Neural progenitor cell (in vitro differentiated cells): ENCODE measurements around the gene CCDC77. TPM values are rescaled to one million over a fixed set of nuclear protein-coding genes. Genes with fewer than 3 reads are reported as not detected.

Source experiments
- DNase-seq: peaks from one replicate; pipeline ENCODE4 v3.0.0-alpha.2; 2016; ENCODE audit warnings: low spot score
- H2AFZ ChIP-seq: fragments of 200-600 bp; sonication (generic); replicated peaks from 2 replicates; pipeline ENCODE4 v1.6.1; 2016; ENCODE audit warnings: antibody characterized with exemption
- H3F3A ChIP-seq: fragments of 200-600 bp; sonication (generic); 2 replicates; pipeline ENCODE4 v1.6.1; 2016; ENCODE audit warnings: antibody characterized with exemption, low read depth
- H3K27ac ChIP-seq: fragments of 200-600 bp; sonication (generic); 2 replicates; pipeline ENCODE4 v1.5.1; 2016; ENCODE audit warnings: mild to moderate bottlenecking
- H3K27me3 ChIP-seq: fragments of 200-600 bp; sonication (generic); 2 replicates; pipeline ENCODE4 v1.6.1; 2016; ENCODE audit warnings: mild to moderate bottlenecking, moderate library complexity
- H3K36me3 ChIP-seq: fragments of 200-600 bp; sonication (generic); 2 replicates; pipeline ENCODE4 v1.5.1; 2016
- H3K4me1 ChIP-seq: fragments of 200-600 bp; sonication (generic); 2 replicates; pipeline ENCODE4 v1.6.1; 2016; ENCODE audit warnings: mixed run types
- H3K4me2 ChIP-seq: fragments of 200-600 bp; sonication (generic); 2 replicates; pipeline ENCODE4 v1.6.1; 2016
- H3K4me3 ChIP-seq: fragments of 200-600 bp; sonication (generic); 2 replicates; pipeline ENCODE4 v1.5.1; 2016
- H3K79me2 ChIP-seq: fragments of 200-600 bp; sonication (generic); 2 replicates; pipeline ENCODE4 v1.6.1; 2016; ENCODE audit warnings: low read depth
- H3K9ac ChIP-seq: fragments of 200-600 bp; sonication (generic); 2 replicates; pipeline ENCODE4 v1.6.1; 2016
- H3K9me3 ChIP-seq: fragments of 200-600 bp; sonication (generic); 2 replicates; pipeline ENCODE4 v1.5.1; 2016; ENCODE audit warnings: low read depth
- H4K20me1 ChIP-seq: fragments of 200-600 bp; sonication (generic); 2 replicates; pipeline ENCODE4 v1.6.1; 2016; ENCODE audit warnings: low read depth
- H3K27ac Mint-ChIP-seq: 3 replicates; pipeline ENCODE4 v1.8.0; 2021; ENCODE audit warnings: mixed read lengths
- H3K27me3 Mint-ChIP-seq: 2 replicates; pipeline ENCODE4 v1.8.0; 2022; ENCODE audit warnings: low read depth, mild to moderate bottlenecking, inconsistent platforms, moderate library complexity, mixed read lengths; ENCODE audit not compliant: insufficient read depth
- H3K36me3 Mint-ChIP-seq: 3 replicates; pipeline ENCODE4 v1.8.0; 2021; ENCODE audit warnings: mixed read lengths
- H3K4me1 Mint-ChIP-seq: 3 replicates; pipeline ENCODE4 v1.8.0; 2021; ENCODE audit warnings: mixed read lengths
- H3K4me3 Mint-ChIP-seq: 3 replicates; pipeline ENCODE4 v1.8.0; 2021; ENCODE audit warnings: mild to moderate bottlenecking, moderate library complexity, mixed read lengths
- H3K9me3 Mint-ChIP-seq: 3 replicates; pipeline ENCODE4 v1.8.0; 2020; ENCODE audit warnings: mixed read lengths
- CTCF ChIP-seq: fragments of 200-600 bp; sonication (generic); IDR thresholded peaks from 2 replicates; pipeline ENCODE4 v1.5.1; 2017; ENCODE audit warnings: antibody characterized with exemption, mild to moderate bottlenecking
- EZH2 ChIP-seq: fragments of 200-600 bp; sonication (generic); IDR thresholded peaks from 2 replicates; pipeline ENCODE4 v1.6.1; 2017; ENCODE audit warnings: antibody characterized with exemption, mild to moderate bottlenecking, moderate library complexity
- EZH2phosphoT487 ChIP-seq: fragments of 200-600 bp; sonication (generic); IDR thresholded peaks from 2 replicates; pipeline ENCODE4 v1.6.1; 2017; ENCODE audit warnings: antibody characterized with exemption
- total RNA-seq: library from RNA; depleted of rRNA; stranded (reverse); fragments of >200 nt; gene quantifications from 2 replicates; pipeline ENCODE4 v1.2.3, GENCODE V29; 2015; ENCODE audit warnings: low replicate concordance

The CCDC77 gene
- total RNA-seq, 1 donor from 2014 or later, result 125 TPM

GRCh38 chr12:470133-470532, 68.7 kb downstream of the CCDC77 start:
- Histone ChIP-seq H3K79me2 (peaks cover 2% of the 10 kb centered on the region), H3K27me3 (no peaks in the 10 kb centered on the region), H3K9ac (no peak overlapping the region), H3K4me2 (no peak overlapping the region), H3K9me3 (no peaks in the 10 kb centered on the region), H2AFZ (no peak overlapping the region), H3K4me3 (no peak overlapping the region), H4K20me1 (peaks cover 20% of the 10 kb centered on the region), H3F3A (no peaks in the 10 kb centered on the region), H3K27ac (no peak overlapping the region), H3K36me3 (no peaks in the 10 kb centered on the region), H3K4me1 (peaks cover 18% of the 10 kb centered on the region)
- DNase-seq, result peak; percentile 38
- Mint-ChIP-seq H3K36me3 (no peaks in the 10 kb centered on the region), H3K27ac (no peak overlapping the region), H3K4me3 (no peak overlapping the region), H3K9me3 (no peaks in the 10 kb centered on the region), H3K27me3 (peaks cover 8% of the 10 kb centered on the region), H3K4me1 (peaks cover 15% of the 10 kb centered on the region)
- no peak for TF ChIP-seq CTCF
- TF ChIP-seq EZH2, result no peak
- TF ChIP-seq EZH2phosphoT487, result no peak

- no peaks in the 10 kb centered on the region for H3K9me3 Mint-ChIP-seq
- no peak overlapping the region for H3K4me3 Mint-ChIP-seq
- peaks cover 11% of the 10 kb centered on the region for H3K27me3 Mint-ChIP-seq
- Histone ChIP-seq H3K4me3 (no peak overlapping the region), H3K27ac (no peak overlapping the region), H3K9me3 (no peaks in the 10 kb centered on the region), H3K4me2 (no peak overlapping the region), H3K79me2 (no peaks in the 10 kb centered on the region), H3K4me1 (peaks cover 29% of the 10 kb centered on the region), H3K27me3 (no peaks in the 10 kb centered on the region), H4K20me1 (peaks cover 28% of the 10 kb centered on the region), H2AFZ (no peak overlapping the region), H3F3A (peaks cover 12% of the 10 kb centered on the region), H3K36me3 (no peaks in the 10 kb centered on the region), H3K9ac (no peak overlapping the region)
- no peak overlapping the region for H3K27ac Mint-ChIP-seq
- TF ChIP-seq CTCF (no peak), EZH2 (no peak), EZH2phosphoT487 (no peak)
- DNase-seq, result no peak
- no peaks in the 10 kb centered on the region for H3K36me3 Mint-ChIP-seq
- peaks cover 26% of the 10 kb centered on the region for H3K4me1 Mint-ChIP-seq
Observed at GRCh38 chr12:473198-473597, 71.8 kb downstream of the CCDC77 start.

GRCh38 chr12:473863-474577, 72.6 kb downstream of the CCDC77 start:
- no peak overlapping the region for H3K4me3 Mint-ChIP-seq
- TF ChIP-seq CTCF (no peak), EZH2 (no peak), EZH2phosphoT487 (no peak)
- Histone ChIP-seq H3F3A (peaks cover 12% of the 10 kb centered on the region), H3K9ac (no peak overlapping the region), H3K4me3 (no peak overlapping the region), H3K4me1 (peaks cover 29% of the 10 kb centered on the region), H3K27ac (no peak overlapping the region), H2AFZ (no peak overlapping the region), H3K36me3 (no peaks in the 10 kb centered on the region), H3K27me3 (no peaks in the 10 kb centered on the region), H3K4me2 (peak overlapping the region; percentile 19), H3K79me2 (no peaks in the 10 kb centered on the region), H3K9me3 (no peaks in the 10 kb centered on the region), H4K20me1 (peaks cover 21% of the 10 kb centered on the region)
- DNase-seq, result peak; percentile 25
- H3K27me3 Mint-ChIP-seq, result peaks cover 9% of the 10 kb centered on the region
- H3K36me3 Mint-ChIP-seq, result no peaks in the 10 kb centered on the region
- H3K9me3 Mint-ChIP-seq, result no peaks in the 10 kb centered on the region
- H3K4me1 Mint-ChIP-seq, result peaks cover 24% of the 10 kb centered on the region
- no peak overlapping the region for H3K27ac Mint-ChIP-seq
